Fibroblast of the aortic adventitia (primary cell): ENCODE results near the gene CFAP92. TPM values are rescaled to one million over a fixed set of nuclear protein-coding genes. Genes with fewer than 3 reads are reported as not detected.

Source experiments
- DNase-seq: peaks from one replicate; pipeline ENCODE4 v3.0.0-alpha.2; 2010; ENCODE audit warnings: low read depth
- H3K4me3 ChIP-seq: 2 replicates; pipeline ENCODE4 v1.5.1; 2011; ENCODE audit warnings: low read depth, mild to moderate bottlenecking, control low read depth, low read length, moderate library complexity
- CTCF ChIP-seq: IDR thresholded peaks from 2 replicates; pipeline ENCODE4 v1.5.1; 2011; ENCODE audit warnings: mild to moderate bottlenecking, low read length, control low read depth, inconsistent platforms; ENCODE audit not compliant: insufficient read depth
- total RNA-seq: library from RNA; depleted of rRNA; stranded (reverse); fragments of >200 nt; gene quantifications from 2 replicates; pipeline ENCODE4 v1.2.3, GENCODE V29; 2012; ENCODE audit warnings: low replicate concordance

CFAP92 gene
- total RNA-seq, 1 donor = not detected

- no peak for DNase-seq
- TF ChIP-seq CTCF = no peak
- no peak overlapping the region for H3K4me3 ChIP-seq
Measured at GRCh38 chr3:128965280-128965679, 28.6 kb downstream of the CFAP92 start.

GRCh38 chr3:128956440-128956839 is 37.4 kb downstream of the CFAP92 start:
- TF ChIP-seq CTCF = no peak
- no peak for DNase-seq
- H3K4me3 ChIP-seq = no peak overlapping the region

GRCh38 chr3:128950223-128950938 is 43.5 kb downstream of the CFAP92 start:
- TF ChIP-seq CTCF = peak; percentile 28
- DNase-seq = peak; percentile 46
- no peak overlapping the region for H3K4me3 ChIP-seq

GRCh38 chr3:128949158-128949557 is 44.7 kb downstream of the CFAP92 start:
- H3K4me3 ChIP-seq = no peak overlapping the region
- TF ChIP-seq CTCF = no peak
- DNase-seq = no peak

- DNase-seq = peak; percentile 62
- no peak for TF ChIP-seq CTCF
- no peak overlapping the region for H3K4me3 ChIP-seq
Measured at GRCh38 chr3:128946411-128946810, 47.5 kb downstream of the CFAP92 start.

- H3K4me3 ChIP-seq = no peak overlapping the region
- TF ChIP-seq CTCF = no peak
- no peak for DNase-seq
Measured at GRCh38 chr3:128945878-128946175, 48.0 kb downstream of the CFAP92 start.

GRCh38 chr3:128945041-128945877 is 48.6 kb downstream of the CFAP92 start:
- no peak for DNase-seq
- no peak overlapping the region for H3K4me3 ChIP-seq
- no peak for TF ChIP-seq CTCF
